Retinal pigment epithelial cell (primary cell): ENCODE results near the gene ZSWIM6.
A peak's percentile ranks its signal among the peaks of the same experiment; 100 is the strongest.

Experiments
- DNase-seq: peaks from one replicate; pipeline ENCODE4 v3.0.0-alpha.2; 2010; ENCODE audit warnings: low read depth
- H3K4me3 ChIP-seq: 2 replicates; pipeline ENCODE4 v1.5.1; 2011; ENCODE audit warnings: mild to moderate bottlenecking, low read length, control low read depth, moderate library complexity
- TF ChIP-seq, protein P1 (sequence below): conservative IDR thresholded peaks from 2 replicates; pipeline ENCODE4 v1.5.1; 2011; ENCODE audit warnings: low read depth, low read length, control low read depth, inconsistent platforms

The ZSWIM6 gene

DNA sequence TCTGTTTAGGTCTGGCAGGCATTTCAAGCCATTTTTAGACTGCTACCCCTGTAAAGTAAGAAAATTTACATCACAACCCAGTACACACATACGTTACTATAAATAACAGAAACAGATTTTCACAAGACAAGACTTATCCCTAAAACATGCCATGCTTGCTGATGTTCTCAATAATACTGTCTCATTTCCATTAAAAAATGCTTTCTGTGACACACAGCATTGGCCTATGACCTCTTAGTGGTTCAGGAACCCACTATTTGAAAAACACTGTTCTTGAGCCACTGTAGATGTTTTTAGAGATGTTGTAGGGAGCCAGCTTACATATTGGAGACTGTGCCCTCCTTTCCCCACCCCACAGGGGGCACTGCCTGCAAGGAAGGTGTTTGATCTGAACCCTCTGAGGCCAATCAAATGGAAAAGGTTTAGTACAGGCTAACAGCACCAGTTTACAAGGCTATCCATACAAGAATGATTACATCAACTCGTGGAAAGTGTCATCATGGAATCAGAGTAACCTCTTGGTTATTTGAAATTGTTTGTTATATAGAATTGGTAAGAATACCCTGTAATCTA lies 30.8 kb downstream of the ZSWIM6 start:
- H3K4me3 ChIP-seq: no peak overlapping the region
- no peak for DNase-seq
- TF ChIP-seq, protein P1, sequence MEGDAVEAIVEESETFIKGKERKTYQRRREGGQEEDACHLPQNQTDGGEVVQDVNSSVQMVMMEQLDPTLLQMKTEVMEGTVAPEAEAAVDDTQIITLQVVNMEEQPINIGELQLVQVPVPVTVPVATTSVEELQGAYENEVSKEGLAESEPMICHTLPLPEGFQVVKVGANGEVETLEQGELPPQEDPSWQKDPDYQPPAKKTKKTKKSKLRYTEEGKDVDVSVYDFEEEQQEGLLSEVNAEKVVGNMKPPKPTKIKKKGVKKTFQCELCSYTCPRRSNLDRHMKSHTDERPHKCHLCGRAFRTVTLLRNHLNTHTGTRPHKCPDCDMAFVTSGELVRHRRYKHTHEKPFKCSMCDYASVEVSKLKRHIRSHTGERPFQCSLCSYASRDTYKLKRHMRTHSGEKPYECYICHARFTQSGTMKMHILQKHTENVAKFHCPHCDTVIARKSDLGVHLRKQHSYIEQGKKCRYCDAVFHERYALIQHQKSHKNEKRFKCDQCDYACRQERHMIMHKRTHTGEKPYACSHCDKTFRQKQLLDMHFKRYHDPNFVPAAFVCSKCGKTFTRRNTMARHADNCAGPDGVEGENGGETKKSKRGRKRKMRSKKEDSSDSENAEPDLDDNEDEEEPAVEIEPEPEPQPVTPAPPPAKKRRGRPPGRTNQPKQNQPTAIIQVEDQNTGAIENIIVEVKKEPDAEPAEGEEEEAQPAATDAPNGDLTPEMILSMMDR: peak; percentile 50

DNA sequence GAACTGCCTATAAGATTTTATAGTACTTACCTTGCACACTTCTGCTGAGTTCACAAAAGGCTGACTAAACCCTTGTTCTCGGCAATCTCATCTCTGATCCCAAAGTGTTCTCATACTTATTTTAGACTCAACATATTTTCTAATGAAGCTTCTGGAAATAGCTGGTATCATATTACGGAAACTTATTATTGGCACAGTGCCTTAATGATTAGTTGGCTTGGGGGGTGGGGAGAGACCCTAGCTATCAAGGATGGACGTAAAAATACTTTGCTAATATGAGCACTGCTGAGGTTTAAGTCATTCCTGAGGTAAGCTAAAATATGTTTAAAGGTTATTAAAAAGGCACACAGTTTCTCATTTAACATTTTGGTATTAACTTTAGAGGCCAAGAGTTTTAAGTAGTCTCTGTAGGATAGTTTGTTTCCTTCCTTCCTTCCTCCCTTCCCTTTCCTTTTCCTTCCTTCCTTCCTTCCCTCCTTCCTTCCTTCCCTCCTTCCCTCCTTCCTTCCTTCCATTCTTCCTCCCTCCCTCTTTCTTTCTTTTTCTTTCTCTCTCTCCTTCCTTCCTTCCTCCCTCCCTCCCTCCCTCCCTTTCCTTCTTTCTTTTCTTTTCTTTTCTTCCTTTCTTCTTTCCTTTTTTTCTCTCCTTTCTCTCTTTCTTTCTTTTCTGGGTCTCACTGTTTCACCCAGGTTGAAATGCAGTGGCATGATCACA lies 31.5 kb downstream of the ZSWIM6 start:
- DNase-seq: no peak
- TF ChIP-seq, protein P1: no peak
- H3K4me3 ChIP-seq: no peak overlapping the region

DNA sequence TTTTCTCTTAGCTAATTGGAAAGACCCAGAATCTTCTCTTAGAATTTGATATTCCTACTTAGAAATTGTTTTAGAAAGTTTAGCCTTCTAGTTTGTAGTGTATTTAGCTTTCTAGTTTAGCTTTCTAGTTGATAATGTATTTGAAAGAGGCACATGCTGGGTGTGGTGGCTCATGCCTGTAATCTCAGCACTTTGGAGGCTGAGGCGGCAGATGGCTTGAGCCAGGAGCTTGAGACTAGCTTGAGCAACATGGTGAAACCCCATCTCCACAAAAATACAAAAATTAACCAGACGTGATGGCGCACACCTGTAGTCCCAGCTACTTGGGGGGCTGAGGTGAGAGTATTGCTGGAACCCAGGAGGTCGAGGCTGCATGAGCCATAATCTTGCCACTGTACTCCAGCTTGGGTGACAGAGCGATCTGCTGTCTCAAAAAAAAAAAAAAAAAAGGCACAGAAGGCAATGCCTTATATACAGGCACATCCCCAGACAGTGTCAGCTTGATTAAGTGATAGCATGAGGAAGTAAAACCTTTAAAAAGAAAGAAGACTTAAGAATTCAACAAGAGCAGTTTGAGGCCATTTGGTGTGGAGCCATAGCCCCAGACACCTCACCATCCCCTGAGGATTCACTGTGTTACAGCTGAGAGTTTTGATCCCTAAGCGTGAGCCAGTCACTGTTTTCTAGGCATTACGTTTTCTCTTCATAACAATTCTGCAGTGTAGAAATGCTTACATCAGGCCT lies 34.6 kb downstream of the ZSWIM6 start:
- TF ChIP-seq, protein P1: no peak
- no peak for DNase-seq
- H3K4me3 ChIP-seq: no peak overlapping the region

DNA sequence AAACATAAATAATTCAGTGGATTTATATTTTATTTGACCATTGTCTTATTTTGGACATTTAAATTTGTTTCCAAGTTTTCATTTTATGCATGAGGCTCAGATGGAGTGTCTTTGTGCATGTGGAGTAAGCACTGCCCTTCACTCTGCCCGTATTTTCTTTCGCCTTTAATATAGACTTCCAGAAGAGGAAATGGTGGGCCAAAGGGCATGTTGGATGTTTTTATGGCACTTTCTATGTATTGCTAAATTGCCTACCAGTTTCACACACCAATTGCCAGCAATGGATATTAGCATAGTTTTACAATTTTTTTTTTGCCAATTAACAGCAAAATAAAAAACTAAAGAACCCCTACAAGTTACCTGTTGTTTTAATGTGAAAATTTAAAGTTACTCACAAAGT lies 38.4 kb downstream of the ZSWIM6 start:
- DNase-seq: no peak
- TF ChIP-seq, protein P1: no peak

DNA sequence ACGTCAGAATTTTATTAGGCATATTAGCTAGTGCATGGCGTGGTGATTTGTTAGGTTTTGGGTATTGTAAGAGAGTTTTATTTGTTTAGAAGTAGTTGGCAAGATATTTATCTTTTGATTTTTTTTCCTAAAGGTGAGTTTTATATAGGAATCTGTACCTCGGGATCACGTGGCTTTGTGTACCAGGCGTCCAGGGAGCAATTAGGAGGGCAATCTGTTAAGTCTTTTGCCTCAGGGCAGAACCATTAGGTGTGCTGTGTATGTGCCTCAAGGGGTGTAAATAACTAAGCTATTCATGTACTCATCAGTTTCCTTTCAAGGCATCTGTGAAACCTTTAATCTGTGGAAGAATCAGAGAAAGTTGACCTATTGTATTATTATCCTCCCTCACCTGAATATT lies 39.4 kb downstream of the ZSWIM6 start:
- H3K4me3 ChIP-seq: no peak overlapping the region
- TF ChIP-seq, protein P1: no peak
- DNase-seq: no peak

More for the DNA sequence above, 38.4 kb downstream of the ZSWIM6 start:
- no peak overlapping the region for H3K4me3 ChIP-seq

DNA sequence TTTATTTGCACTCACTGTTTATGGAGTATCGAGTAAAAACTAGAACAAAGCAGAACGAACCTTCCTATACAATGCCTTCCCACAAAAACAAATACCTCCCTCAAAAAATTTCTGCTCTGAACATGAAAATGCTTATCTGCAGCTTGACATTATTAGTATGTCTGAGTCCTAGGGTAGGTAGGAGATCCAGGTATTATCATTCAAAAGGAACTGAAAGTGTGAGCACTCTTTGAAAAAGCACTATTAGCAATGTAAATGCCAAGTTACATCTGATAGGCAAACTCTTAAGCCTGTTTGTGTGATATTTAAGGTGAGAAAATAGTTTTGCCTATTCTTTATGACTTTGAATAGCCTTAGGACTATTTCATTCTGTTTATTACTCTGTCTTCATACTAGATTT lies 47.6 kb downstream of the ZSWIM6 start:
- no peak for DNase-seq

More for the DNA sequence above, 47.6 kb downstream of the ZSWIM6 start:
- TF ChIP-seq, protein P1: no peak
- H3K4me3 ChIP-seq: no peak overlapping the region
